Duodenal mucosa (tissue), 2 donors: ENCODE results near the gene MAN1B1.
"Not testable (repeated sequence)": the region's sequence is repeated elsewhere in the genome, so short reads cannot be mapped to it uniquely, and the experiment has no call there.

Experiments used
- H3K27ac ChIP-seq: one replicate; pipeline ENCODE4 v1.7.0; 2013; ENCODE audit warnings: low read depth, low read length
- H3K27me3 ChIP-seq, 2 donors: one replicate each; pipeline ENCODE4 v1.7.0; 2013; ENCODE audit warnings: low read length in 2 of 2, control low read depth in 1 of 2; ENCODE audit not compliant: insufficient read depth in 2 of 2, control insufficient read depth in 1 of 2
- H3K36me3 ChIP-seq, 2 donors: one replicate each; pipeline ENCODE4 v1.7.0; 2013; ENCODE audit warnings: low read length in 2 of 2, control low read depth in 1 of 2; ENCODE audit not compliant: insufficient read depth in 2 of 2, control insufficient read depth in 1 of 2
- H3K4me1 ChIP-seq, 2 donors: one replicate each; pipeline ENCODE4 v1.7.0; 2013; ENCODE audit warnings: low read length in 2 of 2, control low read depth in 1 of 2; ENCODE audit not compliant: insufficient read depth in 2 of 2, control insufficient read depth in 1 of 2
- H3K4me3 ChIP-seq, 2 donors: one replicate each; pipeline ENCODE4 v1.7.0; 2013; ENCODE audit warnings: low read length in 2 of 2, low read depth in 1 of 2
- H3K9ac ChIP-seq, 2 donors: one replicate each; pipeline ENCODE4 v1.7.0; 2013; ENCODE audit warnings: low read length in 2 of 2, low read depth in 1 of 2
- H3K9me3 ChIP-seq, 2 donors: one replicate each; pipeline ENCODE4 v1.7.0; 2013; ENCODE audit warnings: low read length in 2 of 2, control low read depth in 1 of 2; ENCODE audit not compliant: control insufficient read depth in 1 of 2

MAN1B1 gene

GRCh38 chr9:137062798-137063197 lies 24.0 kb upstream of the MAN1B1 start:
- H3K27me3 ChIP-seq, H3K9ac ChIP-seq, H3K9me3 ChIP-seq, H3K36me3 ChIP-seq, H3K4me3 ChIP-seq, H3K27ac ChIP-seq, H3K4me1 ChIP-seq: not testable (repeated sequence)

- H3K27ac ChIP-seq: no peak overlapping the region
- no peaks in the 10 kb centered on the region for H3K9me3 ChIP-seq
- H3K36me3 ChIP-seq: peaks cover 0 to 5% of the 10 kb centered on the region in 2 donors
- no peaks in the 10 kb centered on the region for H3K27me3 ChIP-seq
- H3K9ac ChIP-seq: no peak overlapping the region
- peaks cover 6 to 8% of the 10 kb centered on the region in 2 donors for H3K4me1 ChIP-seq
- H3K4me3 ChIP-seq: no peak overlapping the region
These were observed 23.3 kb upstream of the MAN1B1 start for GRCh38 chr9:137063311-137064026.

- Histone ChIP-seq H3K27me3 (no peaks in the 10 kb centered on the region), H3K4me3 (no peak overlapping the region), H3K9ac (no peak overlapping the region), H3K36me3 (peaks cover 0 to 5% of the 10 kb centered on the region in 2 donors), H3K27ac (no peak overlapping the region), H3K4me1 (peaks cover 14 to 15% of the 10 kb centered on the region in 2 donors), H3K9me3 (no peaks in the 10 kb centered on the region)
These were observed 22.5 kb upstream of the MAN1B1 start for GRCh38 chr9:137064027-137064879.

- Histone ChIP-seq H3K27ac (no peak overlapping the region), H3K27me3 (no peaks in the 10 kb centered on the region), H3K9me3 (no peaks in the 10 kb centered on the region), H3K4me1 (peaks cover 17 to 20% of the 10 kb centered on the region in 2 donors), H3K36me3 (peaks cover 0 to 5% of the 10 kb centered on the region in 2 donors), H3K4me3 (no peak overlapping the region), H3K9ac (no peak overlapping the region)
These were observed 22.0 kb upstream of the MAN1B1 start for GRCh38 chr9:137064880-137065164.

- Histone ChIP-seq H3K4me1 (peaks cover 17 to 20% of the 10 kb centered on the region in 2 donors), H3K9me3 (no peaks in the 10 kb centered on the region), H3K4me3 (no peak overlapping the region), H3K27me3 (no peaks in the 10 kb centered on the region), H3K9ac (no peak overlapping the region), H3K36me3 (peaks cover 0 to 5% of the 10 kb centered on the region in 2 donors), H3K27ac (no peak overlapping the region)
These were observed 21.3 kb upstream of the MAN1B1 start for GRCh38 chr9:137065336-137065967.

- Histone ChIP-seq H3K9ac (no peak overlapping the region), H3K27me3 (no peaks in the 10 kb centered on the region), H3K4me3 (no peak overlapping the region), H3K27ac (no peak overlapping the region), H3K36me3 (peaks cover 0 to 5% of the 10 kb centered on the region in 2 donors), H3K4me1 (peaks cover 23 to 26% of the 10 kb centered on the region in 2 donors), H3K9me3 (no peaks in the 10 kb centered on the region)
These were observed 20.5 kb upstream of the MAN1B1 start for GRCh38 chr9:137066096-137066861.

GRCh38 chr9:137067860-137068538 lies 18.8 kb upstream of the MAN1B1 start:
- Histone ChIP-seq H3K9me3 (no peaks in the 10 kb centered on the region), H3K27ac (no peak overlapping the region), H3K36me3 (peaks cover 0 to 5% of the 10 kb centered on the region in 2 donors), H3K9ac (peak overlapping the region; percentile 41 to 44), H3K27me3 (no peaks in the 10 kb centered on the region), H3K4me3 (no peak overlapping the region), H3K4me1 (peaks cover 24 to 28% of the 10 kb centered on the region in 2 donors)

GRCh38 chr9:137068539-137069507 lies 18.0 kb upstream of the MAN1B1 start:
- Histone ChIP-seq H3K4me1 (peaks cover 29 to 34% of the 10 kb centered on the region in 2 donors), H3K9ac (peak overlapping the region; percentile 39 to 44), H3K27me3 (no peaks in the 10 kb centered on the region), H3K4me3 (peak overlapping the region; percentile 50 to 62), H3K27ac (no peak overlapping the region), H3K9me3 (no peaks in the 10 kb centered on the region), H3K36me3 (peaks cover 0 to 5% of the 10 kb centered on the region in 2 donors)
